Esophagus squamous epithelium (tissue), 4 donors: Measurements from ENCODE around the gene PSMD2.

Source experiments
- CTCF ChIP-seq, 6 experiments: fragments of 450-650 bp in 4 of 6; fragments of 200-600 bp in 2 of 6; sonication (generic) in 2 of 6; IDR thresholded peaks; one replicate each; pipeline ENCODE4 v1.5.1; 2016 to 2019; ENCODE audit warnings: antibody characterized with exemption in 6 of 6, mild to moderate bottlenecking in 4 of 6, moderate library complexity in 4 of 6
- POLR2A ChIP-seq, 4 donors: fragments of 450-650 bp; IDR thresholded peaks; one replicate each; pipeline ENCODE4 v1.6.1; 2017; ENCODE audit warnings: antibody characterized with exemption in 4 of 4, mild to moderate bottlenecking in 4 of 4, moderate library complexity in 3 of 4

GRCh38 chr3:184261270-184261853, 37.7 kb upstream of the PSMD2 start, which contains the start of gene CAMK2N2:
- TF ChIP-seq CTCF (IDR thresholded peaks at IDR 0.05) (no peak), POLR2A (IDR thresholded peaks at IDR 0.05) (no peak)
